CD4-positive, alpha-beta T cell treated with Interleukin-17A for 1 hour (primary cell): Measurements from ENCODE around the gene SORCS2.

Experiments
- DNase-seq: peaks from one replicate; pipeline ENCODE4 v3.0.0-alpha.2; 2020

Gene SORCS2

GRCh38 chr4:7747062-7747385 lies 554.7 kb downstream of the SORCS2 start:
- DNase-seq = no peak

GRCh38 chr4:7747566-7747965 lies 555.2 kb downstream of the SORCS2 start:
- DNase-seq = no peak

- DNase-seq = no peak
Measured at GRCh38 chr4:7750523-7750922, 558.2 kb downstream of the SORCS2 start.

GRCh38 chr4:7750972-7751371 lies 558.6 kb downstream of the SORCS2 start:
- no peak for DNase-seq

- no peak for DNase-seq
Measured at GRCh38 chr4:7752649-7753048, 560.3 kb downstream of the SORCS2 start.

GRCh38 chr4:7753271-7753670 lies 560.9 kb downstream of the SORCS2 start:
- DNase-seq = no peak

- no peak for DNase-seq
Measured at GRCh38 chr4:7753931-7754465, 561.7 kb downstream of the SORCS2 start.

- no peak for DNase-seq
Measured at GRCh38 chr4:7754565-7755262, 562.4 kb downstream of the SORCS2 start.

- no peak for DNase-seq
Measured at GRCh38 chr4:7755561-7755960, 563.2 kb downstream of the SORCS2 start.

- DNase-seq = no peak
Measured at GRCh38 chr4:7756071-7756470, 563.7 kb downstream of the SORCS2 start.

- no peak for DNase-seq
Measured at GRCh38 chr4:7756561-7757355, 564.4 kb downstream of the SORCS2 start.

- no peak for DNase-seq
Measured at GRCh38 chr4:7757501-7758471, 565.4 kb downstream of the SORCS2 start.

- no peak for DNase-seq
Measured at GRCh38 chr4:7758476-7758875, 566.1 kb downstream of the SORCS2 start.

- peak; percentile 83 for DNase-seq
Measured at GRCh38 chr4:7759216-7759615, 566.9 kb downstream of the SORCS2 start.

GRCh38 chr4:7759635-7760034 lies 567.3 kb downstream of the SORCS2 start:
- peak; percentile 8 for DNase-seq

GRCh38 chr4:7760228-7760627 lies 567.9 kb downstream of the SORCS2 start:
- DNase-seq = no peak

- DNase-seq = no peak
Measured at GRCh38 chr4:7760706-7761105, 568.4 kb downstream of the SORCS2 start.

GRCh38 chr4:7761312-7761711 lies 569.0 kb downstream of the SORCS2 start:
- no peak for DNase-seq

GRCh38 chr4:7761720-7762119 lies 569.4 kb downstream of the SORCS2 start:
- DNase-seq = peak; percentile 48

GRCh38 chr4:7762376-7763030 lies 570.2 kb downstream of the SORCS2 start:
- no peak for DNase-seq

GRCh38 chr4:7763106-7763505 lies 570.8 kb downstream of the SORCS2 start:
- DNase-seq = no peak

- no peak for DNase-seq
Measured at GRCh38 chr4:7763788-7764187, 571.5 kb downstream of the SORCS2 start.

- no peak for DNase-seq
Measured at GRCh38 chr4:7764466-7764865, 572.1 kb downstream of the SORCS2 start.
